Epithelial cell of proximal tubule (primary cell): ENCODE data around the gene PGA5. TPM values are rescaled to one million over a fixed set of nuclear protein-coding genes. Genes with fewer than 3 reads are reported as not detected.
"Not testable (repeated sequence)": the region's sequence is repeated elsewhere in the genome, so short reads cannot be mapped to it uniquely, and the experiment has no call there.

Source experiments
- DNase-seq: peaks from one replicate; pipeline ENCODE4 v3.0.0-alpha.2; 2011; ENCODE audit warnings: low read depth
- H3K4me3 ChIP-seq: 2 replicates; pipeline ENCODE4 v1.5.1; 2011; ENCODE audit warnings: low read depth, mild to moderate bottlenecking, low read length
- total RNA-seq: library from RNA; depleted of rRNA; stranded (reverse); fragments of >200 nt; gene quantifications from 2 replicates; pipeline ENCODE4 v1.2.3, GENCODE V29; 2015
- TF ChIP-seq, protein P1 (sequence below): conservative IDR thresholded peaks from 2 replicates; pipeline ENCODE4 v1.5.1; 2012; ENCODE audit warnings: low read depth, mild to moderate bottlenecking, low read length

Gene PGA5
- total RNA-seq, result not detected in 2 replicates

- H3K4me3 ChIP-seq, DNase-seq: not testable (repeated sequence)
Observed at GRCh38 chr11:61240875-61241274, at the start of gene PGA5. Gene PGA5, plus strand, starts transcription at chr11:61241175. Its CDS starts 52 bp downstream, at chr11:61241227.

DNA sequence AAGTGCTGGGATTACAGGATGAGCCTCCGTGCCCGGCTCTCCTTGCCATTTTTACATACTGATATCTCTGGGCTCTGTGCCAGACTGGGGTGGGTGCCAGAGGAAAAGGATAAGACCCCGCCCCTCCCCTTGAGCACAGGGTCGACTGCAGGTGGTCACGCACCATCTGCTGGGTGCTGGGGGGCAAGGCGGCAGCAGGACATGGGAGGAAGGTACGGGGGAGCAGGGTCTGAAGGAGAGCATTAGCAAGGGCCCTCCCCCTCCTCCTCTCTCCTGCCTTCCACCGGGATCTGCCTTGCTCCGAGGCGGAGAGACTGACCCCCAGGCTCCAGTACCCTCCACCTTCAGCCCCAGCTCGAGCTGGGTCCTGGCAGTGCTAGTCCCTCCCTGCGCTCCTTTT is 47.4 kb upstream of the PGA5 start:
- no peak overlapping the region for H3K4me3 ChIP-seq
- TF ChIP-seq, protein P1, sequence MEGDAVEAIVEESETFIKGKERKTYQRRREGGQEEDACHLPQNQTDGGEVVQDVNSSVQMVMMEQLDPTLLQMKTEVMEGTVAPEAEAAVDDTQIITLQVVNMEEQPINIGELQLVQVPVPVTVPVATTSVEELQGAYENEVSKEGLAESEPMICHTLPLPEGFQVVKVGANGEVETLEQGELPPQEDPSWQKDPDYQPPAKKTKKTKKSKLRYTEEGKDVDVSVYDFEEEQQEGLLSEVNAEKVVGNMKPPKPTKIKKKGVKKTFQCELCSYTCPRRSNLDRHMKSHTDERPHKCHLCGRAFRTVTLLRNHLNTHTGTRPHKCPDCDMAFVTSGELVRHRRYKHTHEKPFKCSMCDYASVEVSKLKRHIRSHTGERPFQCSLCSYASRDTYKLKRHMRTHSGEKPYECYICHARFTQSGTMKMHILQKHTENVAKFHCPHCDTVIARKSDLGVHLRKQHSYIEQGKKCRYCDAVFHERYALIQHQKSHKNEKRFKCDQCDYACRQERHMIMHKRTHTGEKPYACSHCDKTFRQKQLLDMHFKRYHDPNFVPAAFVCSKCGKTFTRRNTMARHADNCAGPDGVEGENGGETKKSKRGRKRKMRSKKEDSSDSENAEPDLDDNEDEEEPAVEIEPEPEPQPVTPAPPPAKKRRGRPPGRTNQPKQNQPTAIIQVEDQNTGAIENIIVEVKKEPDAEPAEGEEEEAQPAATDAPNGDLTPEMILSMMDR, result no peak
- DNase-seq, result no peak

- H3K4me3 ChIP-seq, result no peak overlapping the region
- DNase-seq, result no peak
- TF ChIP-seq, protein P1, result no peak
Observed at GRCh38 chr11:61194169-61194671, 46.8 kb upstream of the PGA5 start.

- DNase-seq, result peak; percentile 19
- no peak overlapping the region for H3K4me3 ChIP-seq
- TF ChIP-seq, protein P1, result no peak
Observed at GRCh38 chr11:61194981-61195695, 45.8 kb upstream of the PGA5 start.

DNA sequence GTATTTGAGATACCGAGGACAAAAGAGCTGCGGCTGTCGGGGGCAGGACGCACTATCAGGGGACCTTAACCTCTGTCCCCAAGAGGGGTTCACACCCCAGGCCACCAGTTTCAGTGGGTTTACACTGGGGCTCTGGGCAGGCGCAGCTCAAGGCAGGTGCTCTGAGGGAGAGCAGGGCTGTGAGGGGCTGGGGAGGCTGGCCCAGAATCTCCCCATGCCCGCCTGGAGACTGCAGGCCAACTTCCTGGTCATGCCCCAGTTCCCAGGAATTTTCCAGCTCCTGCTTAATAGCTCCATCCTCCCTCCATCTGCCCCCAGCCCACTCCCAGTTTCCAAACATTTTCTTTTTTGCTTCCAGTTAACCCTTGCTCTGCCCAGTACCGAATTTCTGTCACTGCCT is 45.3 kb upstream of the PGA5 start:
- no peak for DNase-seq
- H3K4me3 ChIP-seq, result no peak overlapping the region
- TF ChIP-seq, protein P1, result no peak

GRCh38 chr11:61198361-61198760 is 42.6 kb upstream of the PGA5 start:
- TF ChIP-seq, protein P1, result no peak
- no peak for DNase-seq
- no peak overlapping the region for H3K4me3 ChIP-seq

- no peak overlapping the region for H3K4me3 ChIP-seq
- DNase-seq, result no peak
- TF ChIP-seq, protein P1, result no peak
Observed at GRCh38 chr11:61198948-61199523, 41.9 kb upstream of the PGA5 start.
